ENCODE results near the gene CDC123. TPM values are rescaled to one million over a fixed set of nuclear protein-coding genes. Genes with fewer than 3 reads are reported as not detected.
A peak's percentile ranks its signal among the peaks of the same experiment; 100 is the strongest.
"Not testable (repeated sequence)": the region's sequence is repeated elsewhere in the genome, so short reads cannot be mapped to it uniquely, and the experiment has no call there.

CDC123 gene
- polyA plus RNA-seq, 1 experiment: 138 TPM

DNA sequence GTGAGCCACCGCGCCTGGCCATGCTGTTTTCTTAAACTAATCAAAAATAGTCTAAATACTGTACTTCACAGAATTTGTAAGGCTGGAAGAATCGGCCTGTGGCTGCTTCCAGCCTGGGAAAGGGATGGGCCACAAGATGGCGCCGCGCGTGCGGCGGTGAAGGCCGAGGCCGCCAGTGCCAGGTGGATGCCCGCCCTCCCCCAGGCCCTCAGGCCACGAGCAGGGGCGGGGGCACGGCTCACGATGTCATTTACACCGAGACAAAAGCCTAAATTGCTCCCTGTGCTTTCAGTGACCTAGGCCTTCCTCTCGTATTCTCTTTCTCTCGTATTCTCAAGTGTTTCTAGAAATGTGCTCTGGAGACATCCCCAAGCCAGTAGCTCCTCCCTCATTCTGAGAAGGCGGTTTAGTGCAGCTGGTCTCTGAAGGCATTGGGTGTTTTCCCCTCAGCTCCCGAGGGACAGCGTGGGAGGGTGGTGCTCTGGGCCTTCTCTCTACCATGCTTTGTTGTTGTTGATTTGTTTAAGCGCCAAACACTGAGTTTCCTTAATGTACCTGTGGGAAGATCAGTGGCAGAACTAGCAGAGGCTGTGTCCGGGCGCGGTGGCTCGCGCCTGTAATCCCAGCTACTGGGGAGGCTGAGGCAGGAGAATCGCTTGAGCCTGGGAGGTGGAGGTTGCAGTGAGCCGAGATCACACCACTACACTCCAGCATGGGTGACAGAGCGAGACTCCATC is 68.4 kb downstream of the CDC123 start:
- POLR2A ChIA-PET: interaction anchor here (1.2 kb wide), 1 partner anchor 444 kb away, joined by 3 read pairs; no protein-coding TSS in a partner anchor
- DNase-seq (ENCODE audit: low read depth, low spot score): peak; percentile 34
- TF ChIP-seq, protein P1, sequence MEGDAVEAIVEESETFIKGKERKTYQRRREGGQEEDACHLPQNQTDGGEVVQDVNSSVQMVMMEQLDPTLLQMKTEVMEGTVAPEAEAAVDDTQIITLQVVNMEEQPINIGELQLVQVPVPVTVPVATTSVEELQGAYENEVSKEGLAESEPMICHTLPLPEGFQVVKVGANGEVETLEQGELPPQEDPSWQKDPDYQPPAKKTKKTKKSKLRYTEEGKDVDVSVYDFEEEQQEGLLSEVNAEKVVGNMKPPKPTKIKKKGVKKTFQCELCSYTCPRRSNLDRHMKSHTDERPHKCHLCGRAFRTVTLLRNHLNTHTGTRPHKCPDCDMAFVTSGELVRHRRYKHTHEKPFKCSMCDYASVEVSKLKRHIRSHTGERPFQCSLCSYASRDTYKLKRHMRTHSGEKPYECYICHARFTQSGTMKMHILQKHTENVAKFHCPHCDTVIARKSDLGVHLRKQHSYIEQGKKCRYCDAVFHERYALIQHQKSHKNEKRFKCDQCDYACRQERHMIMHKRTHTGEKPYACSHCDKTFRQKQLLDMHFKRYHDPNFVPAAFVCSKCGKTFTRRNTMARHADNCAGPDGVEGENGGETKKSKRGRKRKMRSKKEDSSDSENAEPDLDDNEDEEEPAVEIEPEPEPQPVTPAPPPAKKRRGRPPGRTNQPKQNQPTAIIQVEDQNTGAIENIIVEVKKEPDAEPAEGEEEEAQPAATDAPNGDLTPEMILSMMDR (IDR thresholded peaks at IDR 0.05; ENCODE audit: low read depth, low read length): peak; percentile 84

DNA sequence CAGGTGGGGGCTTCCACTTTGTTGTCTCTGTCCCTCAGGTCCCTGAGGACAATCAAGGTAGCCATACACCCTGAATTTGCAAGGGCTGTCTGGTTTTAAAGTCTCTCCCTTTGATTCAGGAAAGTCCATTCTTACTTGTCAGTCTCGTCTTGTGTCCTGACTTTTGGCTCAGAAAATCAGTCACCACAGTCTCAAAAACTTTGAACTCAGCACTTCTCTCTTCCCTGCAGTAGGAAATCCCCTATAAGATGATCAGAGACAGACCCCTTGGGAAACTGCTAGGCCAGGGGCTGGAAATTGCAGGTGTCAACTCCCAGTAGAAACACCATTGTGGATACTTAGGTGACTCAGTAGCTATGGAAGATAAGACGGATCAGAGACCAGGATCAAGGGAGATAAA is 73.1 kb downstream of the CDC123 start:
- DNase-seq (ENCODE audit: low read depth, low spot score): no peak
- no peaks in the 10 kb centered on the region for H3K9me3 ChIP-seq (ENCODE audit: control insufficient read depth, insufficient read depth, low read length)
- H3K27ac ChIP-seq (ENCODE audit: low read depth, low read length): no peak overlapping the region
- POLR2A ChIA-PET: no interaction called here
- H3K4me3 ChIP-seq (ENCODE audit: low read depth, low read length): no peak overlapping the region
- CTCF ChIA-PET: interaction anchor here (1.2 to 1.8 kb wide), 3 partner anchors 387 to 442 kb away, joined by 3 to 8 read pairs (median 5); no protein-coding TSS in a partner anchor
- no peaks in the 10 kb centered on the region for H3K27me3 ChIP-seq (ENCODE audit: control insufficient read depth, insufficient read depth, low read length)
- TF ChIP-seq, protein P1 (IDR thresholded peaks at IDR 0.05; ENCODE audit: low read depth, low read length): no peak

More for the DNA sequence above, 68.4 kb downstream of the CDC123 start:
- H3K4me3 ChIP-seq (ENCODE audit: low read depth, low read length): peak overlapping the region; percentile 54
- H3K27ac ChIP-seq (ENCODE audit: low read depth, low read length): peak overlapping the region; percentile 31
- no peaks in the 10 kb centered on the region for H3K27me3 ChIP-seq (ENCODE audit: control insufficient read depth, insufficient read depth, low read length)
- no peaks in the 10 kb centered on the region for H3K9me3 ChIP-seq (ENCODE audit: control insufficient read depth, insufficient read depth, low read length)
- CTCF ChIA-PET: interaction anchor here (0.6 to 4.4 kb wide), 23 partner anchors 10 to 811 kb away, joined by 3 to 54 read pairs (median 5); no protein-coding TSS in a partner anchor

DNA sequence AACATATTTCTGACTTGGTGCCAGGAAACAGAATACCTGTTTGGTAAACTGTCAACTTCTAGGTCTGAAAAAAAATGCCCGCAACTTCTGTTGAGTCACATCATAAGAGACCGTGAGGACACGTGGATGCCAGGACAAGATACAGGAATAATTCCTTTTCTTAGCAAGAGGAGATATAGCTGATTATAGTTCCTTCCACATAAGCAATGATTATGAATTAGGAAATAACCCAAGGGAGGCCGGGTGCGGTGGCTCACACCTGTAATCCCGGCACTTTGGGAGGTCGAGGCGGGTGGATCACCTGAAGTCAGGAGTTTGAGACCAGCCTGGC is 75.2 kb downstream of the CDC123 start:
- CTCF ChIA-PET: interaction anchor here (1.6 kb wide), 1 partner anchor 385 kb away, joined by 6 read pairs; no protein-coding TSS in a partner anchor
- Histone ChIP-seq H3K27me3 (ENCODE audit: control insufficient read depth, insufficient read depth, low read length) (no peaks in the 10 kb centered on the region), H3K9me3 (ENCODE audit: control insufficient read depth, insufficient read depth, low read length) (no peaks in the 10 kb centered on the region), H3K27ac (ENCODE audit: low read depth, low read length) (no peak overlapping the region), H3K4me3 (ENCODE audit: low read depth, low read length) (no peak overlapping the region)
- POLR2A ChIA-PET: interaction anchor here (1.1 kb wide), 1 partner anchor 380 kb away, joined by 7 read pairs; no protein-coding TSS in a partner anchor
- TF ChIP-seq, protein P1 (IDR thresholded peaks at IDR 0.05; ENCODE audit: low read depth, low read length): no peak
- no peak for DNase-seq (ENCODE audit: low read depth, low spot score)

DNA sequence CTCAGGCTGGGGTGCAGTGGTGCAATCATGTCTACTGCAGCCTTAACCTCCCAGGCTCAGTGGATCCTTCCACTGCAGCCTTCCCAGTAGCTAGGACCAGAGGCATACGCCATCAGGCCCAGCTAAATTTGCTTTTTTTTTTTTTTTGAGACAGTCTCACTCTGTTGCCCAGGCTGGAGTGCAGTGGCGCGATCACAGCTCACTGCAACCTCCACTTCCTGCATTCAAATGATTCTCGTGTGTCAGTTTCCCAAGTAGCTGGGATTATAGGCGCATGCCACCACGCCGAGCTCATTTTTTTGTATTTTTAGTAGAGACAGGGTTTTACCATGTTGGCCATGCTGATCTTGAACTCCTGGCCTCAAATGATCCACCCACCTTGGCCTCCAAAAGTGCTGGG is 81.9 kb downstream of the CDC123 start:
- H3K27ac ChIP-seq (ENCODE audit: low read depth, low read length); H3K27me3 ChIP-seq (ENCODE audit: control insufficient read depth, insufficient read depth, low read length); POLR2A ChIA-PET; H3K4me3 ChIP-seq (ENCODE audit: low read depth, low read length); H3K9me3 ChIP-seq (ENCODE audit: control insufficient read depth, insufficient read depth, low read length); DNase-seq (ENCODE audit: low read depth, low spot score): not testable (repeated sequence)
- CTCF ChIA-PET: interaction anchor here (0.6 kb wide), 1 partner anchor 53 kb away, joined by 8 read pairs; no protein-coding TSS in a partner anchor

DNA sequence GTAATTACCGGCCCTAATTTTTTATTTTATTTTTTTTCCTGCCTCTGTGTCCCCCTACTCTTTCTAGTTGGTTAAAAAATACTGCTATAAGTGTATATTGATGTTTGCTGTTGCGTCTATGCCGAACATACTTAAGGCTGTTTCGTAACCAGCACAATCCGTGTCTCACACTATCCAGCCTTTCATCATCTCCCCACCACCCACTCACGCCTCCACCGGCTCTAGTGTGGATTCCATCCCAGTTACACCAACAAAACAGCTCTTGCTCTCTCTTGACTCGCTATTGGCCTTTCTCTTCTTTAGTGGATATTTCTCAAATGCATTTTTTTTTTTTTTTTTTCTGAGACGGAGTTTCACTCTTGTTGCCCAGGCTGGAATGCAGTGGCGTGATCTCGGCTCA is 83.3 kb downstream of the CDC123 start:
- Histone ChIP-seq H3K27me3 (ENCODE audit: control insufficient read depth, insufficient read depth, low read length) (no peaks in the 10 kb centered on the region), H3K9me3 (ENCODE audit: control insufficient read depth, insufficient read depth, low read length) (no peaks in the 10 kb centered on the region), H3K4me3 (ENCODE audit: low read depth, low read length) (no peak overlapping the region), H3K27ac (ENCODE audit: low read depth, low read length) (no peak overlapping the region)
- POLR2A ChIA-PET: no interaction called here
- CTCF ChIA-PET: interaction anchor here (0.6 to 1.0 kb wide), 5 partner anchors 15 to 821 kb away, joined by 3 to 6 read pairs (median 3); partner anchors contain the start of gene OPTN
- peak; percentile 13 for DNase-seq (ENCODE audit: low read depth, low spot score)
- TF ChIP-seq, protein P1 (IDR thresholded peaks at IDR 0.05; ENCODE audit: low read depth, low read length): no peak
